ENCODE measurements around the gene CYB561D2.

Gene CYB561D2

DNA sequence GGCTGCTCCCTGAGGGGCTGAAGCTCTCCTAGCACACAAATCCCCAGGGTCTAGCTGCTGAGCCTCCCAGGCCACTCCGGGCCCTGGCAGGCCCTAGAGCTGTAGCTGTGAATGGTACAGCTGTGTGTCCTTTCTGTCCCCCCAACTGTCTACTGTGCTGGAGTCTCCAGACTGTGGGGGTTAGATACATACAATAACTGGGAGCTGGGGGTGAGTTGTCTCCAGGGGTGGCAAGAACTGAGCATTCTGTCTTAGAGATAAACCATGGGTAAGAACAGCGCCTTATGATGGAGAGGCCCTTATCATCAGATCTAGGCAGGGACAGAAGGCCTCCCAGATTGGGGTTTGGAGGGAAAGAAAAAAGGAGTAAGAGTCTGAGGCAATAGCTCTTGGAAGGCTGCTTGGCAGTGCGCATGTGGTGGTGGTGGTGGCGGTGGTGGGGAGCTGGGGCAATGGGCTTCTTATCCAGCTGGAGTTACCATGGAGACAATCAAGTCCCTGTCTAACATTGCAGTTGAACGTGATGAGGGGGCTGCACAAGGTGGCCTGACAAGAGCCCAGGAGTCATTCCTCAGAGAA lies 3.6 kb downstream of the CYB561D2 start:
- Histone ChIP-seq H3K27me3 (ENCODE audit: insufficient read depth, low read length) (no peaks in the 10 kb centered on the region), H3K4me1 (ENCODE audit: control insufficient read depth, insufficient read depth, low read length, unreplicated experiment) (peaks cover 41% of the 10 kb centered on the region), H3K27ac (ENCODE audit: low read depth, low read length) (no peak overlapping the region), H2AFZ (ENCODE audit: low read length, unreplicated experiment) (no peak overlapping the region), H3K36me3 (ENCODE audit: insufficient read depth, low read length) (no peaks in the 10 kb centered on the region), H3K4me3 (ENCODE audit: low read depth, low read length) (no peak overlapping the region), H3K79me2 (ENCODE audit: control insufficient read depth, insufficient read depth, low read length, unreplicated experiment) (peaks cover 70% of the 10 kb centered on the region)

DNA sequence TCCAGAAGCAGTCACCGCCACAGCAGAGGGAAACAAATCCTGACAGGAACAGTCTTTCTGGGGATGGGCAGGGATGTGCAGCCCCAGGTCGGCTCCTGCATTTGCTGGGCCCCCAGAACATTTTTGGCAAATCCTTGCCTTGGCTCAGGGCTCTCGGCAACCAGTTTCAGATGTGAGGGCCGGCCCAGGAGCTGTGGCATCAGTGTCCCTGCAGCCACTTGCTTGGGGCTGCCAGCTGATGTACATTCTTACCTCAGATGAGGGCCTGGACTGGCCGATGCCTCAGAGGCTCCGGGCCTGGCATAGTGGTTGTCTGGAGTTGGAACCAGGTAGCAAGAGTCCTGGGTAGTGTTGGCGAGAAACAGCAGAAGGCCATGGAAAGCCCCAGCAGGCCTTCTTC lies 4.2 kb downstream of the CYB561D2 start:
- Histone ChIP-seq H3K36me3 (ENCODE audit: insufficient read depth, low read length) (no peaks in the 10 kb centered on the region), H3K27me3 (ENCODE audit: insufficient read depth, low read length) (no peaks in the 10 kb centered on the region), H3K4me1 (ENCODE audit: control insufficient read depth, insufficient read depth, low read length, unreplicated experiment) (peaks cover 38% of the 10 kb centered on the region), H3K4me3 (ENCODE audit: low read depth, low read length) (no peak overlapping the region), H2AFZ (ENCODE audit: low read length, unreplicated experiment) (no peak overlapping the region), H3K27ac (ENCODE audit: low read depth, low read length) (no peak overlapping the region), H3K79me2 (ENCODE audit: control insufficient read depth, insufficient read depth, low read length, unreplicated experiment) (peaks cover 65% of the 10 kb centered on the region)

DNA sequence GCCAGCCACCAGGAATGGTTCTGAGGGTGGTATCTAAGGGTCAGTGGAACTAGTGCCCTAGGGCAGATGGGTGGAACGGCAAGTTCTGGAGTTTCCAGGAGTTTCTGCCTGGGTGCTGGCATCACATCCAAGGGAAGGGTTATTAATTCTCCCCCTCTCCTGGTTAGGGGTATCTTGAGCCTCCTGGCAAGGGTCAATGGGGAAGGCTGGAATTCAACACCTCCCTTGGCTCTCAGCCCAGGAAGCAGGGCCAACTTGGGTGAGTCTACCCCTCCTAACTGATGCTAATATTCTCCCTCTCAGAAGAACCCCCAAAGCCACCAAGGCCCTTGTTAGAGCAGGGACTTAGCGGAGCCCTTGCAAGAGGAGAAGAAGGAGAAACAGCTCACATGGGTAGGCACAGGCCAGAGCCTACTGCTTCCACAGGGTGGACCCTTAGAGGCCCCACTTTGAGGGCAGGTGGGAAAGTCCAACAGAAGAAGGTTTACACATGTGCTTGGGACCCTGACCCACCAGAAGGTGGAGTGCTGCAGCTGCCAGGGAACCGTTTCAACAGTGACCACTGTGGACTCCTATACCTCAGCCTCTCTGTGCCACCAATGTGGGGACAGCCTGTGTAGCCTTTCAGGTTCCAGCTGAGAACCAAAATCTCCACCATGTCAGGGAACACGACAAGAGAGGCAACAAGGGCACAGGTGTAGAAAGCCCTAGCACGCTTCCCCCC lies 5.3 kb downstream of the CYB561D2 start:
- Histone ChIP-seq H3K27ac (ENCODE audit: low read depth, low read length) (no peak overlapping the region), H3K27me3 (ENCODE audit: insufficient read depth, low read length) (no peaks in the 10 kb centered on the region), H2AFZ (ENCODE audit: low read length, unreplicated experiment) (no peak overlapping the region), H3K4me1 (ENCODE audit: control insufficient read depth, insufficient read depth, low read length, unreplicated experiment) (peaks cover 36% of the 10 kb centered on the region), H3K4me3 (ENCODE audit: low read depth, low read length) (peak overlapping the region; percentile 88), H3K79me2 (ENCODE audit: control insufficient read depth, insufficient read depth, low read length, unreplicated experiment) (peaks cover 60% of the 10 kb centered on the region), H3K36me3 (ENCODE audit: insufficient read depth, low read length) (no peaks in the 10 kb centered on the region)

DNA sequence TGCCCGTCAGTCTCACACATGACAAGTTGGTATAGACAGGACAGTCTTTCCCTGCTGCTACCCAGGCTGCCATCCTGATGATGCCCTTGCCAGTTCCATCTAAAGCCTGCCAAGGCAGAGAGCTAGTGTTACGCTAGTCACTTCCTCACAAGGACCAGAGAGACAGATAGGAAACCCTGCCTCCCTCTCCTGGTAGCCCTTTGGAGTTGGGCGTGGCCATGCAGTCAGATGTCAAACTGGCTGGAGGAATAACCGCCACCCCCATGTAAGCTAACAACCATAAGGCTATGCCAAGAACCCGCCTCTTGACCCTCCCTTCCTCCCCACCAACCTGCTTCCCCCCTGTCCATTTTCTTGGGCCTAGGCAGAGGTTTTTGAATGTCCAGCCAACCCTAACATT lies 5.9 kb downstream of the CYB561D2 start:
- peak overlapping the region; percentile 88 for H3K4me3 ChIP-seq (ENCODE audit: low read depth, low read length)
- H3K27ac ChIP-seq (ENCODE audit: low read depth, low read length), result no peak overlapping the region
- peaks cover 32% of the 10 kb centered on the region for H3K4me1 ChIP-seq (ENCODE audit: control insufficient read depth, insufficient read depth, low read length, unreplicated experiment)
- no peak overlapping the region for H2AFZ ChIP-seq (ENCODE audit: low read length, unreplicated experiment)
- H3K36me3 ChIP-seq (ENCODE audit: insufficient read depth, low read length), result no peaks in the 10 kb centered on the region
- H3K27me3 ChIP-seq (ENCODE audit: insufficient read depth, low read length), result no peaks in the 10 kb centered on the region
- peaks cover 58% of the 10 kb centered on the region for H3K79me2 ChIP-seq (ENCODE audit: control insufficient read depth, insufficient read depth, low read length, unreplicated experiment)

DNA sequence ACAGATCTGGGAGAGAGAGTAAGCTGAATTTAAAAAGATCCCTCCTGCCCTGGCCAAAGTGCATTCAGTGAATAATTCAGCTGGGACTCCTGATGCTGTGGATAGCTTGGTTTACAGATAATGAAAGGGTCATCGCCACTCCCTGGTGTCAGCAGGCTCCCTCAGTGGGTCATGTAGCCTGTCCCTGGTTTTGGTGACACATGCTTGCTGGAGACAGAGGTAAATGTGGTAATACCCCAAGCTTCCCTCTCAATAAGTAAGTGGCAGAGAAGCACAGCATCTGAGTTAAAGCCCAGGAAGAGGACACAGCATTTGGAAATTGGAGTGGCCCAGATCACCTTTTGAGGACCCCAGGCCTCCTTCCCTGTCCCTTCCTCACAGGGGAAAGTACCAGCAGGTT lies 6.8 kb downstream of the CYB561D2 start:
- H3K4me3 ChIP-seq (ENCODE audit: low read depth, low read length), result peak overlapping the region; percentile 88
- no peaks in the 10 kb centered on the region for H3K27me3 ChIP-seq (ENCODE audit: insufficient read depth, low read length)
- peaks cover 53% of the 10 kb centered on the region for H3K79me2 ChIP-seq (ENCODE audit: control insufficient read depth, insufficient read depth, low read length, unreplicated experiment)
- no peaks in the 10 kb centered on the region for H3K36me3 ChIP-seq (ENCODE audit: insufficient read depth, low read length)
- H3K4me1 ChIP-seq (ENCODE audit: control insufficient read depth, insufficient read depth, low read length, unreplicated experiment), result peaks cover 27% of the 10 kb centered on the region
- H2AFZ ChIP-seq (ENCODE audit: low read length, unreplicated experiment), result no peak overlapping the region
- H3K27ac ChIP-seq (ENCODE audit: low read depth, low read length), result no peak overlapping the region

DNA sequence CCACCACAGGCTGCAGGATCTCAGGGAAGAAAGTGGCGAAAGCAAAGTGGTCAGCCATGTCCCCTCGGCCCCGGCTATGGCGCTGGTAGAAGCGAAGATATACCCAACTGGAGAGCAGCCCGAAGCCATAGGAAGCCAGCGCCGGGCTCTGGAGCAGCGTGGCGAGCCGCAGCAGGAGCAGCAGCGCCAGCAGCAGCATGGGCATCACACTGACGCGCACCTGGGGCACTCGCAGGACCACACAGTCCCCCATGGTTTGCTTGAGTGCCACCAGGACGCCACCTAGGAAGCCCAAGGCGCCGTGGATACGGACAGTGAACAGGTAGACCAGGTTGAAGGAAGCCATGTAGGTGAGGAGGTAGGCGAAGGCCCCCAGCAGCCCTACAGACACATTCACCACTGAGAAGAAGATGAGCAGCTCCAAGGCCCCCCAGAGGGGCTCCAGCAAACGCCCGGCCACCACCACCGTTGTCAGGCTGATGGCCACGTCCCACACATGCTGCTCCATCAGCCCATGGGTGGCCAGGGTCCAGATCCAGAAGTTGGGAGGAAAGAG lies 7.8 kb downstream of the CYB561D2 start:
- H3K4me3 ChIP-seq (ENCODE audit: low read depth, low read length), result peak overlapping the region; percentile 88
- H2AFZ ChIP-seq (ENCODE audit: low read length, unreplicated experiment), result no peak overlapping the region
- H3K27ac ChIP-seq (ENCODE audit: low read depth, low read length), result peak overlapping the region; percentile 69; the same call in 1 of the 2 replicates
- H3K36me3 ChIP-seq (ENCODE audit: insufficient read depth, low read length), result no peaks in the 10 kb centered on the region
- H3K79me2 ChIP-seq (ENCODE audit: control insufficient read depth, insufficient read depth, low read length, unreplicated experiment), result peaks cover 53% of the 10 kb centered on the region
- H3K4me1 ChIP-seq (ENCODE audit: control insufficient read depth, insufficient read depth, low read length, unreplicated experiment), result peaks cover 27% of the 10 kb centered on the region
- H3K27me3 ChIP-seq (ENCODE audit: insufficient read depth, low read length), result no peaks in the 10 kb centered on the region

DNA sequence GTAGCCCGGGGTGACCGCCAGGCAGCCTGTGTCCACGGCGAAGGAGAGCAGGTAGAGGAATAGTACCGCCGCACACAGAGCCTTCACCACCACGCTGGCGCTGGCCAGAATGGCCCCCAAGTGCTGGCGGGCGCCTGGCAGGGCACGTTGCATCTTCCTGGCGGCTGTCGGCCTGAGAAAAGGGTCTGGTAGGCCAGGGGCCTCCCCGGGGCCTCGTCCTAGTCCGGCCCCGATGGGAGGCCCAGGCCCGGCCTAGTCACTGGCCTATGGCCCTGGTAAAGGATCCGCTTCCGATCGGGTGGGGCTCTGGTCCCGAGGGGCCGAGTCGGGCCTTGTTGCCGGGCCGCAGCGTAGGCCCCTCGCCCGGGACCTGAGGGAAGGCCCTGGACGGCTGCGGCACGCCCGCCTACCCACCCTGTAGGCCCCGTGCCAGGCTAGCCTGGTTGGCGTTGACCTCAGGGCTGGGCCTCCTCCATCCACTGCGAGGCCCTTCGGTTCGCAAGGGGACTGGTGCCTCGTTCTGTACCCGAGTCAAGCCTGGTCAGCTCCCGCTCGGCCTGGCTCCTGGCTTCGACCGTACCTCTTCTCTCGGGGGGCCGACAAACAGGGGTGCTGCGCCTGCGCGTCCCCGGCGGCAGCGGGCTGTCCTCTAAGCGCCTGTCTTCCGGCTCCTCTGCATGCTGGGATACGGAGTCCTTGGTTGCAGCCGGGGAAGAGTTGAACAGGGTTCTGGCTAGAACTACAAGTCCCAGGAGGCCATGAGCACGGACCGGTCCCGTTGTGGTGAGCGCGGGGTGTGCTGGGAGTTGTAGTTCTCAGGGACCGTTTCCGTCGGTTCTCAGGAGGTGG lies 8.5 kb downstream of the CYB561D2 start, which contains the start of gene TMEM115:
Gene TMEM115 (minus strand): TSS at position 611 of the 849 bp plus-strand sequence. CDS start 458 bp downstream, at position 153.
- Histone ChIP-seq H3K79me2 (ENCODE audit: control insufficient read depth, insufficient read depth, low read length, unreplicated experiment) (peaks cover 50% of the 10 kb centered on the region), H3K27ac (ENCODE audit: low read depth, low read length) (peak within 1 kb of the TSS; percentile 69), H3K36me3 (ENCODE audit: insufficient read depth, low read length) (no peaks in the 10 kb centered on the region), H3K4me3 (ENCODE audit: low read depth, low read length) (peak within 1 kb of the TSS; percentile 88), H3K4me1 (ENCODE audit: control insufficient read depth, insufficient read depth, low read length, unreplicated experiment) (peaks cover 27% of the 10 kb centered on the region), H3K27me3 (ENCODE audit: insufficient read depth, low read length) (no peaks in the 10 kb centered on the region), H2AFZ (ENCODE audit: low read length, unreplicated experiment) (peak within 1 kb of the TSS; percentile 85)

DNA sequence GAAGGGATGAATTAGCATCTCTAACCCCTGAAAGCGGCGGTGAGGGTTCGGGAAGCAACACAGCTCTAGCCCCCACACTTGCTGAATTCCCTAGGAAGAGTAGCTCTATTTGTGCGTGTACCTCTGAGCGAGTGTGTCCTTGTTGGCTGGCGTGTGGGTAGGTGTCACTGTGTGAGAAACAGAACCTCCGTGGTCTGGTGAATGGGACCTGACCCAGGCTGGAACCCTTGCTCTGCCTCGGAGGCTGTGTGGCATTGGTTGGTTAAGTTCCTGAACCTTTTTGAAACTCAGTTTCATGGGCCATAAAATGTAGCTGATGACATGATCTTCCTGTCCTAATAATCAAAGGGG lies 9.1 kb downstream of the CYB561D2 start:
- H3K27me3 ChIP-seq (ENCODE audit: insufficient read depth, low read length), result no peaks in the 10 kb centered on the region
- H3K27ac ChIP-seq (ENCODE audit: low read depth, low read length), result no peak overlapping the region
- peak overlapping the region; percentile 88 for H3K4me3 ChIP-seq (ENCODE audit: low read depth, low read length)
- peaks cover 27% of the 10 kb centered on the region for H3K4me1 ChIP-seq (ENCODE audit: control insufficient read depth, insufficient read depth, low read length, unreplicated experiment)
- no peaks in the 10 kb centered on the region for H3K36me3 ChIP-seq (ENCODE audit: insufficient read depth, low read length)
- peak overlapping the region; percentile 85 for H2AFZ ChIP-seq (ENCODE audit: low read length, unreplicated experiment)
- peaks cover 45% of the 10 kb centered on the region for H3K79me2 ChIP-seq (ENCODE audit: control insufficient read depth, insufficient read depth, low read length, unreplicated experiment)

DNA sequence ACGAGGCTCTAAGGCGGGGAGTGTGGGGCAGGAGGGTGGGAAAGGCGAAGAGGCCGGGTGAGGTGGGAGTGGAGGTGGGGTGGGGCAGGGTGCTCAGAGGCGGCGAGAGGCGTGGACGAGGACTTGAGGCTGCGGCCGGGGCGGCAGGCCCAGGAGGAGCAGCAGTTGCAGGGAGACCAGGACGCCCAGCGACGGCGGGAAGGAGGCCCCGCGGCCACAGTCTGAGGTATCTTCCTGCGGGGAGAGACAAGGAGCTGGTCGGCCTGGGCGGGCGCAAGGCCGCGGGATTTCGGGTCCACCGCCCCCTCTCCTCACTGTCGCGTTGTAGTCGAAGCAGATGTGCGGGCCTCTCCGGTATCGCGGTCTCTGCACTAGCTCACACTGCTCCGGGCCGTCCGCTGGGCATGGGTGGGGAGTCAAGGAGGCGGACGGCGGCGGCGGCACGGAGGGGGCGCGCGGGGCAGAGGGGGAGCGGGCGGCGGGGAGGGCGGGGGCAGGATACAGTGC lies 14.0 kb downstream of the CYB561D2 start:
- H2AFZ ChIP-seq (ENCODE audit: low read length, unreplicated experiment), result no peak overlapping the region
- peak overlapping the region; percentile 73 for H3K4me3 ChIP-seq (ENCODE audit: low read depth, low read length)
- H3K79me2 ChIP-seq (ENCODE audit: control insufficient read depth, insufficient read depth, low read length, unreplicated experiment), result no peaks in the 10 kb centered on the region
- no peaks in the 10 kb centered on the region for H3K4me1 ChIP-seq (ENCODE audit: control insufficient read depth, insufficient read depth, low read length, unreplicated experiment)
- H3K27me3 ChIP-seq (ENCODE audit: insufficient read depth, low read length), result peaks cover 9% of the 10 kb centered on the region
- H3K27ac ChIP-seq (ENCODE audit: low read depth, low read length), result no peak overlapping the region
- no peaks in the 10 kb centered on the region for H3K36me3 ChIP-seq (ENCODE audit: insufficient read depth, low read length)

DNA sequence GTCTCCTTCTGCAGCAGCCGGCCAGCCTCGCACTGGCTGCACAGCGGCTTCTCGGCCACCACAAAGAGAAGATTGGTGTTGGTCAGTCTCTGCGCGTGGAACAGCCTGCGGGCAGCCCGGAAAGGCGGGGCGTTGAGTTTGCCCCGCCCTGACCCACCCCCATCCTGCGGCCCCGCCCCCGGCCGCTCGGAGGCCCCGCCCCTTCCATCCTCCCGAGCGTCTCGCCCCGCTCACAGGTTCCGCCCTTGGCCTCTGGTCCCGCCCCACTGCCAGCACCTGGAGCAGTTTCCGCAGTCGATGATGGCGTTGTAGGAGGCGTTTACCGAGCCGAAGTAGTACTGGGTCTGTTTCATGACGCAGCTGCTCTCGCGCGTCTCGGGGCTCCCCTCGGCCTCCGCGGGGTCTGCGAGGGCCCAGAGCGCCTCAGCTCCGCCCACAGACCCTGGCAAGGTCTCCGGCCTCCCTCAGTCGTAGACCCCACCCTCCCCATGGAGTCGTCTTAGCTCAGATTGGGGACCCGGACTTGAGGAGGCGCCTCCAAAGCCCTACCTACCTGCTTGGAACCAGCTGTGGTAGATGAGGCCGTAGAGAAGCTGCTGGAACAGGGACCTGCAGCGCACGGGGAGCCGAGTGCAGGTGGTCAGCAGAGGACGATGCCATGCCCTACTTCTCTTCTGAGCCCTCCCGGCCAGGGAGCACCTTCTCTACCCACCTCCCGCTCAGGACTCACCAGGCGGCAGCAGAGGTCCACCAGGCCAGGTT lies 14.6 kb downstream of the CYB561D2 start:
- H3K27me3 ChIP-seq (ENCODE audit: insufficient read depth, low read length), result peaks cover 9% of the 10 kb centered on the region
- H3K79me2 ChIP-seq (ENCODE audit: control insufficient read depth, insufficient read depth, low read length, unreplicated experiment), result no peaks in the 10 kb centered on the region
- no peak overlapping the region for H3K27ac ChIP-seq (ENCODE audit: low read depth, low read length)
- peak overlapping the region; percentile 15 for H2AFZ ChIP-seq (ENCODE audit: low read length, unreplicated experiment)
- no peaks in the 10 kb centered on the region for H3K4me1 ChIP-seq (ENCODE audit: control insufficient read depth, insufficient read depth, low read length, unreplicated experiment)
- H3K36me3 ChIP-seq (ENCODE audit: insufficient read depth, low read length), result no peaks in the 10 kb centered on the region
- H3K4me3 ChIP-seq (ENCODE audit: low read depth, low read length), result peak overlapping the region; percentile 73
